Panc1 (cell line): ENCODE data around the gene USP48. TPM values are rescaled to one million over a fixed set of nuclear protein-coding genes. Genes with fewer than 3 reads are reported as not detected.

ENCODE experiments used
- ATAC-seq: fragments of 200-7000 bp; cut with Tn5 transposase; 2 replicates; pipeline ENCODE4 v1.9.1; 2020; ENCODE audit warnings: mild to moderate bottlenecking, moderate library complexity
- BruUV-seq: library from RNA; stranded (reverse); fragments of 400-500 nt; replicated peaks from 2 replicates; lab custom pipeline; 2021; lab: Mats Ljungman, UMichigan
- CTCF ChIA-PET: fragments of 300-600 bp; sonication (Branson Sonifier 250); formaldehyde crosslinking; loops from one replicate; lab custom pipeline; 2022; ENCODE audit warnings: antibody characterized with exemption; lab: Charles Lee
- POLR2A ChIA-PET: fragments of 300-600 bp; sonication (Branson Sonifier 250); formaldehyde crosslinking; loops from one replicate; lab custom pipeline; 2022; ENCODE audit warnings: antibody characterized with exemption; lab: Charles Lee
- DNase-seq: peaks from one replicate; pipeline ENCODE4 v3.0.0-alpha.2; 2010; ENCODE audit warnings: low read depth, low spot score
- H3K27ac ChIP-seq: 2 replicates; pipeline ENCODE4 v1.5.1; 2011; ENCODE audit warnings: mild to moderate bottlenecking, low read length, inconsistent platforms
- H3K27me3 ChIP-seq: fragments of 200-500 bp; sonication (Bioruptor generic); 2 replicates; pipeline ENCODE4 v1.6.0; 2014; ENCODE audit warnings: low read length, inconsistent platforms; ENCODE audit not compliant: control insufficient read depth, insufficient read depth
- H3K36me3 ChIP-seq: fragments of 200-500 bp; sonication (Bioruptor generic); 2 replicates; pipeline ENCODE4 v1.5.1; 2014; ENCODE audit warnings: inconsistent platforms, mild to moderate bottlenecking, low read length, moderate library complexity; ENCODE audit not compliant: control insufficient read depth, insufficient read depth
- H3K4me1 ChIP-seq: 2 replicates; pipeline ENCODE4 v1.5.1; 2011; ENCODE audit warnings: inconsistent platforms, mild to moderate bottlenecking, low read length, moderate library complexity; ENCODE audit not compliant: control insufficient read depth, insufficient read depth
- H3K4me3 ChIP-seq, 2 experiments: 2 replicates each; pipeline ENCODE4 v1.5.1; 2011 to 2012; ENCODE audit warnings: low read depth in 2 of 2, low read length in 2 of 2, mild to moderate bottlenecking in 2 of 2, inconsistent platforms in 1 of 2, moderate library complexity in 1 of 2
- H3K9me3 ChIP-seq: fragments of 200-500 bp; sonication (Bioruptor generic); 2 replicates; pipeline ENCODE4 v1.5.1; 2014; ENCODE audit warnings: low read depth, mild to moderate bottlenecking, inconsistent platforms, low read length, moderate library complexity; ENCODE audit not compliant: control insufficient read depth, insufficient read depth
- POLR2AphosphoS5 ChIP-seq: IDR thresholded peaks from 2 replicates; pipeline ENCODE4 v1.6.1; 2012; ENCODE audit warnings: mild to moderate bottlenecking, low read depth, low read length, moderate library complexity
- SIN3A ChIP-seq: IDR thresholded peaks from 2 replicates; pipeline ENCODE4 v1.6.1; 2012; ENCODE audit warnings: low read depth, mild to moderate bottlenecking, low read length, moderate library complexity, borderline replicate concordance; ENCODE audit not compliant: insufficient read depth
- TCF7L2 ChIP-seq: IDR thresholded peaks from 2 replicates; pipeline ENCODE4 v1.6.1; 2011; ENCODE audit warnings: mild to moderate bottlenecking, low read depth, low read length, inconsistent platforms
- in situ Hi-C: cut with HindIII; loops from 2 replicates; pipeline ENCODE4 v1.10.0; 2016; ENCODE audit warnings: low sequenced_read_pairs, low pct_unique_long_range_greater_than_20kb
- intact Hi-C: fragments of 100-400 bp; cut with micrococcal nuclease; formaldehyde crosslinking; loops from one replicate; pipeline ENCODE4 v1.10.0; 2022; ENCODE audit not compliant: unreplicated experiment
- total RNA-seq: library from RNA; stranded (reverse); gene quantifications from one replicate; pipeline ENCODE4 v1.2.1, GENCODE V29; 2021; ENCODE audit not compliant: unreplicated experiment
- TF ChIP-seq, protein P1 (sequence below): fragments of 450-650 bp; IDR thresholded peaks from 2 replicates; pipeline ENCODE4 v1.5.1; 2017; ENCODE audit warnings: mild to moderate bottlenecking
- TF ChIP-seq, protein P2 (sequence below), 2 experiments: IDR thresholded peaks; 2 replicates each; pipeline ENCODE4 v1.6.1; 2011 to 2012; ENCODE audit warnings: low read depth in 2 of 2, control low read depth in 1 of 2, low read length in 1 of 2, mild to moderate bottlenecking in 1 of 2, moderate library complexity in 1 of 2; ENCODE audit not compliant: insufficient read depth in 1 of 2

USP48 gene
- total RNA-seq, 1 experiment from 2014 or later = 71.6 TPM

DNA sequence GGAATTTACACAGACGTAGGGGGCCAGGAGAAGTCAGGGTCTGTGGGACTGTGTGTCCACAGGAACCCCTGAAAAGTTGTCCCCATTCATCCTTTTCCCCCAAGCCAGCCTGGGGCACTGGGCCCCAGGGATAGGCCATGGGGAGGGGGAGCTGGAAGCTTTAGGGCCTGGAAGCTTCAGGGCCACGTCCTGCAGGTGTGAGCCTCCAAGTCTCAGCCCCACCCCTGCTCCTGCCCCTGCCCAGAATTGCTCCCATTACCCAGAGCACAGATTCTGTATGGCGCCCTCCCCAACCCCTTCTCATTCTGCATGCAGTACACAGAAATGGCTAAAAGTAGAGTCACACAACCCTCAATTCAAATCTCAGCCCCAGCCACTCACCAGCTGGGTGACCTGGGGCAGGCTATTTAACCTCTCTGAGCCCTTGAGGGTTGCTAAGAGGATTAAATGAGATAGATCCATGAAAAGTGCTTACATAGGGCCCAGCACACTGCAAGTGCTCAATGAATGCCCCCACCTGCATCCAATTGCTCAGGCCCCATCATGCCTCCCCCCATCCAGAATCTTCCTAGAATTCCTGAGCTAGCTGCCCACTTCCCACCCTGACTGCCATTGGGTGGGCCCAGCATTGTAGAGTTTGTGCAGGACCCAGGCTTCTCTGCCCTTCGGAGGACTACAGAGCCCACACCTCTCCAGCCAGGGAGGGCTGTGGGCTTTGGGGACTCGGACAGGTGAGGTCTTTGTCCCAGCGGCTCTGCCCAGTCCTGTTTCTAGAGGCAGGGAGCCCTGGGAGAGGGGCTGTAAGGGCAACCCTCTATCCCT lies 120.3 kb downstream of the USP48 start:
- intact Hi-C loops (no loop called here), in situ Hi-C loops (no loop called here)
- DNase-seq = no peak
- POLR2A ChIA-PET = no interaction called here
- TF ChIP-seq, protein P1, sequence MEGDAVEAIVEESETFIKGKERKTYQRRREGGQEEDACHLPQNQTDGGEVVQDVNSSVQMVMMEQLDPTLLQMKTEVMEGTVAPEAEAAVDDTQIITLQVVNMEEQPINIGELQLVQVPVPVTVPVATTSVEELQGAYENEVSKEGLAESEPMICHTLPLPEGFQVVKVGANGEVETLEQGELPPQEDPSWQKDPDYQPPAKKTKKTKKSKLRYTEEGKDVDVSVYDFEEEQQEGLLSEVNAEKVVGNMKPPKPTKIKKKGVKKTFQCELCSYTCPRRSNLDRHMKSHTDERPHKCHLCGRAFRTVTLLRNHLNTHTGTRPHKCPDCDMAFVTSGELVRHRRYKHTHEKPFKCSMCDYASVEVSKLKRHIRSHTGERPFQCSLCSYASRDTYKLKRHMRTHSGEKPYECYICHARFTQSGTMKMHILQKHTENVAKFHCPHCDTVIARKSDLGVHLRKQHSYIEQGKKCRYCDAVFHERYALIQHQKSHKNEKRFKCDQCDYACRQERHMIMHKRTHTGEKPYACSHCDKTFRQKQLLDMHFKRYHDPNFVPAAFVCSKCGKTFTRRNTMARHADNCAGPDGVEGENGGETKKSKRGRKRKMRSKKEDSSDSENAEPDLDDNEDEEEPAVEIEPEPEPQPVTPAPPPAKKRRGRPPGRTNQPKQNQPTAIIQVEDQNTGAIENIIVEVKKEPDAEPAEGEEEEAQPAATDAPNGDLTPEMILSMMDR = no peak
- TF ChIP-seq SIN3A (no peak), POLR2AphosphoS5 (no peak), TCF7L2 (no peak)
- TF ChIP-seq, protein P2, sequence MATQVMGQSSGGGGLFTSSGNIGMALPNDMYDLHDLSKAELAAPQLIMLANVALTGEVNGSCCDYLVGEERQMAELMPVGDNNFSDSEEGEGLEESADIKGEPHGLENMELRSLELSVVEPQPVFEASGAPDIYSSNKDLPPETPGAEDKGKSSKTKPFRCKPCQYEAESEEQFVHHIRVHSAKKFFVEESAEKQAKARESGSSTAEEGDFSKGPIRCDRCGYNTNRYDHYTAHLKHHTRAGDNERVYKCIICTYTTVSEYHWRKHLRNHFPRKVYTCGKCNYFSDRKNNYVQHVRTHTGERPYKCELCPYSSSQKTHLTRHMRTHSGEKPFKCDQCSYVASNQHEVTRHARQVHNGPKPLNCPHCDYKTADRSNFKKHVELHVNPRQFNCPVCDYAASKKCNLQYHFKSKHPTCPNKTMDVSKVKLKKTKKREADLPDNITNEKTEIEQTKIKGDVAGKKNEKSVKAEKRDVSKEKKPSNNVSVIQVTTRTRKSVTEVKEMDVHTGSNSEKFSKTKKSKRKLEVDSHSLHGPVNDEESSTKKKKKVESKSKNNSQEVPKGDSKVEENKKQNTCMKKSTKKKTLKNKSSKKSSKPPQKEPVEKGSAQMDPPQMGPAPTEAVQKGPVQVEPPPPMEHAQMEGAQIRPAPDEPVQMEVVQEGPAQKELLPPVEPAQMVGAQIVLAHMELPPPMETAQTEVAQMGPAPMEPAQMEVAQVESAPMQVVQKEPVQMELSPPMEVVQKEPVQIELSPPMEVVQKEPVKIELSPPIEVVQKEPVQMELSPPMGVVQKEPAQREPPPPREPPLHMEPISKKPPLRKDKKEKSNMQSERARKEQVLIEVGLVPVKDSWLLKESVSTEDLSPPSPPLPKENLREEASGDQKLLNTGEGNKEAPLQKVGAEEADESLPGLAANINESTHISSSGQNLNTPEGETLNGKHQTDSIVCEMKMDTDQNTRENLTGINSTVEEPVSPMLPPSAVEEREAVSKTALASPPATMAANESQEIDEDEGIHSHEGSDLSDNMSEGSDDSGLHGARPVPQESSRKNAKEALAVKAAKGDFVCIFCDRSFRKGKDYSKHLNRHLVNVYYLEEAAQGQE (IDR thresholded peaks at IDR 0.05; ENCODE audit: insufficient read depth in 1 of 2, low read depth in 2 of 2, low read length in 1 of 2) = no peak
- CTCF ChIA-PET = interaction anchor here (0.5 to 0.7 kb wide), 2 partner anchors 127 to 299 kb away, joined by 3 read pairs; no protein-coding TSS in a partner anchor
- no peak for ATAC-seq
- Histone ChIP-seq H3K36me3 (no peaks in the 10 kb centered on the region), H3K27me3 (peaks cover 2% of the 10 kb centered on the region; the same call in 1 of the 2 replicates), H3K9me3 (no peaks in the 10 kb centered on the region), H3K27ac (no peak overlapping the region), H3K4me1 (0 out of 2 replicates have a peak, but pooled peaks cover 4% of the 10 kb centered on the region), H3K4me3 (no peak overlapping the region)
- no TSS peak for BruUV-seq

DNA sequence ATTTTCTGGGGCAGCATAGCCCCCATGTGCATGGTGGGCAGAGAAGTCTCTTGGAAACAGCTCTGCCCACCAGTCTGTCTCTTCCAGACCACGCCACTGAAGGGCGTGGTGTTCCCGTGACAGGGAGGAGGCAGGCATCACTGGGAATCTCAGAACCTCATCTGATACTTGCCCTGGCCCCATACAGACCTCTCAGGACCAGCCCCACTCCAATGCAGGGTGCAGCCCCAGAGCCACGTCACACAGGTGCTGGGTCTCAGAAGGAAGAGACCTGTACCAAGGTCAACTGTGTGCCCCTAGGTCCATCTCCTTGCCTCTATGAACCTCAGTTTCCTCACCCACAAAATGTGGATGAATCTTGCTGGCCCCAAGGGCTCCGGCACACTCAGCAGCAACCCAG lies 121.1 kb downstream of the USP48 start:
- no peak overlapping the region for H3K4me3 ChIP-seq
- ATAC-seq (no peak), DNase-seq (no peak)
- in situ Hi-C loops (no loop called here), intact Hi-C loops (no loop called here)
- POLR2A ChIA-PET = no interaction called here
- 0 out of 2 replicates have a peak, but pooled peaks cover 4% of the 10 kb centered on the region for H3K4me1 ChIP-seq
- no peaks in the 10 kb centered on the region for H3K36me3 ChIP-seq
- H3K27ac ChIP-seq = no peak overlapping the region
- CTCF ChIA-PET = no interaction called here
- peaks cover 2% of the 10 kb centered on the region; the same call in 1 of the 2 replicates for H3K27me3 ChIP-seq
- no TSS peak for BruUV-seq
- TF ChIP-seq, protein P1 = no peak
- TF ChIP-seq TCF7L2 (no peak), SIN3A (no peak), POLR2AphosphoS5 (no peak)
- TF ChIP-seq, protein P2 (IDR thresholded peaks at IDR 0.05; ENCODE audit: insufficient read depth in 1 of 2, low read depth in 2 of 2, low read length in 1 of 2) = no peak
- H3K9me3 ChIP-seq = no peaks in the 10 kb centered on the region
